ENCODE measurements around the gene ZNF609. TPM values are rescaled to one million over a fixed set of nuclear protein-coding genes. Genes with fewer than 3 reads are reported as not detected.

The ZNF609 gene
- total RNA-seq, 4 donors from 2014 or later = 10.3 to 16.5 (median 12.4) TPM

- TF ChIP-seq POLR2A (IDR thresholded peaks at IDR 0.05) = no peak
- TF ChIP-seq CTCF (IDR thresholded peaks at IDR 0.05 in 4 of 5, conservative IDR thresholded peaks at IDR 0.05 in 1 of 5) = no peak
- Histone ChIP-seq H3K4me3 (no peak overlapping the region), H3K27ac (no peak overlapping the region), H3K9me3 (no peaks in the 10 kb centered on the region), H3K36me3 (no peaks in the 10 kb centered on the region), H3K27me3 (no peaks in the 10 kb centered on the region), H3K4me1 (peaks cover 7 to 16% of the 10 kb centered on the region in 2 donors)
- ATAC-seq (no peak), DNase-seq (no peak)
- intact Hi-C loops (cut with DNase I; ENCODE audit: low total_unique reads) (loop anchor here (5.0 kb wide), 1 partner anchor 1329 kb away; no protein-coding TSS in a partner anchor), in situ Hi-C loops (cut with MboI; ENCODE audit: low sequenced_read_pairs in 4 of 4) (no loop called here)
These were observed 100.6 kb downstream of the ZNF609 start for GRCh38 chr15:64560998-64561397.

GRCh38 chr15:64562003-64562640 lies 101.7 kb downstream of the ZNF609 start:
- intact Hi-C loops (cut with DNase I; ENCODE audit: low total_unique reads) (loop anchor here (5.0 kb wide), 1 partner anchor 1330 kb away; no protein-coding TSS in a partner anchor), in situ Hi-C loops (cut with MboI; ENCODE audit: low sequenced_read_pairs in 4 of 4) (no loop called here)
- no peaks in the 10 kb centered on the region for H3K36me3 ChIP-seq
- H3K4me3 ChIP-seq = no peak overlapping the region
- no peaks in the 10 kb centered on the region for H3K9me3 ChIP-seq
- DNase-seq = no peak
- no peak for TF ChIP-seq POLR2A (IDR thresholded peaks at IDR 0.05)
- TF ChIP-seq CTCF (IDR thresholded peaks at IDR 0.05 in 4 of 5, conservative IDR thresholded peaks at IDR 0.05 in 1 of 5) = no peak
- no peaks in the 10 kb centered on the region for H3K27me3 ChIP-seq
- H3K4me1 ChIP-seq = peaks cover 14 to 26% of the 10 kb centered on the region in 2 donors
- no peak overlapping the region for H3K27ac ChIP-seq
- ATAC-seq = no peak

GRCh38 chr15:64566102-64566501 lies 105.7 kb downstream of the ZNF609 start:
- H3K4me1 ChIP-seq = peaks cover 7 to 18% of the 10 kb centered on the region in 2 donors
- no peaks in the 10 kb centered on the region for H3K9me3 ChIP-seq
- H3K27me3 ChIP-seq = no peaks in the 10 kb centered on the region
- in situ Hi-C loops (cut with MboI; ENCODE audit: low sequenced_read_pairs in 4 of 4) (no loop called here), intact Hi-C loops (cut with DNase I; ENCODE audit: low total_unique reads) (no loop called here)
- no peak overlapping the region for H3K4me3 ChIP-seq
- ATAC-seq = no peak
- no peaks in the 10 kb centered on the region for H3K36me3 ChIP-seq
- no peak overlapping the region for H3K27ac ChIP-seq
- no peak for DNase-seq
- TF ChIP-seq POLR2A (IDR thresholded peaks at IDR 0.05) = no peak
- TF ChIP-seq CTCF (IDR thresholded peaks at IDR 0.05 in 4 of 5, conservative IDR thresholded peaks at IDR 0.05 in 1 of 5) = no peak

- in situ Hi-C loops (cut with MboI; ENCODE audit: low sequenced_read_pairs in 4 of 4) = no loop called here
- TF ChIP-seq CTCF (IDR thresholded peaks at IDR 0.05 in 4 of 5, conservative IDR thresholded peaks at IDR 0.05 in 1 of 5) = no peak
- no peak for TF ChIP-seq POLR2A (IDR thresholded peaks at IDR 0.05)
- peak in 1 of 2 donors; percentile 58 for ATAC-seq
These were observed 106.5 kb downstream of the ZNF609 start for GRCh38 chr15:64566629-64567427.

More at GRCh38 chr15:64566629-64567427, 106.5 kb downstream of the ZNF609 start:
- H3K9me3 ChIP-seq = no peaks in the 10 kb centered on the region
- H3K27ac ChIP-seq = no peak overlapping the region
- H3K36me3 ChIP-seq = no peaks in the 10 kb centered on the region
- peaks cover 7 to 18% of the 10 kb centered on the region in 2 donors for H3K4me1 ChIP-seq
- H3K4me3 ChIP-seq = no peak overlapping the region
- intact Hi-C loops (cut with DNase I; ENCODE audit: low total_unique reads) = no loop called here
- no peak for DNase-seq
- H3K27me3 ChIP-seq = no peaks in the 10 kb centered on the region

Data from gastrocnemius medialis (tissue), 4 donors.